K562 (cell line): ENCODE results near the gene AP1B1. TPM values are rescaled to one million over a fixed set of nuclear protein-coding genes. Genes with fewer than 3 reads are reported as not detected.
A peak's percentile ranks its signal among the peaks of the same experiment; 100 is the strongest.

ENCODE experiments used
- ARHGAP35 ChIP-seq: fragments of 450-650 bp; IDR thresholded peaks from 2 replicates; pipeline ENCODE4 v1.6.1; 2018; ENCODE audit not compliant: partially characterized antibody
- CBX3 ChIP-seq, 2 experiments: IDR thresholded peaks; 1 replicate in 1 of 2; 2 replicates in 1 of 2; pipeline ENCODE4 v1.6.1; 2012; ENCODE audit warnings: inconsistent platforms in 2 of 2, low read length in 2 of 2, borderline replicate concordance in 1 of 2, control low read depth in 1 of 2
- CREM ChIP-seq: IDR thresholded peaks from 2 replicates; pipeline ENCODE4 v1.6.1; 2014; ENCODE audit warnings: antibody characterized with exemption, low read depth
- HNRNPK ChIP-seq: fragments of 200-400 bp; formaldehyde crosslinking; IDR thresholded peaks from one replicate; pipeline ENCODE4 v1.6.1; 2018; ENCODE audit warnings: mild to moderate bottlenecking, low read depth, low read length; ENCODE audit not compliant: poor library complexity, severe bottlenecking
- KLF1 ChIP-seq: fragments of 450-650 bp; IDR thresholded peaks from 2 replicates; pipeline ENCODE4 v1.6.1; 2016; ENCODE audit warnings: missing genetic modification characterization, missing compliant biosample characterization
- MED1 ChIP-seq: sonication (generic); formaldehyde crosslinking; IDR thresholded peaks from 2 replicates; pipeline ENCODE4 v1.8.1; 2023; ENCODE audit warnings: missing genetic modification reagents, borderline replicate concordance
- NCOR1 ChIP-seq: fragments of 450-650 bp; IDR thresholded peaks from 2 replicates; pipeline ENCODE4 v1.6.1; 2016; ENCODE audit warnings: mild to moderate bottlenecking, moderate library complexity
- POLR2H ChIP-seq: IDR thresholded peaks from 2 replicates; pipeline ENCODE4 v1.6.1; 2016; ENCODE audit warnings: missing genetic modification characterization, low read depth, mild to moderate bottlenecking, control low read depth, missing compliant biosample characterization, moderate library complexity
- RNF2 ChIP-seq: sonication (generic); IDR thresholded peaks from 2 replicates; pipeline ENCODE4 v1.6.1; 2016
- SNRNP70 ChIP-seq: fragments of 200-400 bp; formaldehyde crosslinking; optimal IDR thresholded peaks from 2 replicates; pipeline ENCODE3; 2017; ENCODE audit warnings: low read depth, low read length
- TEAD1 ChIP-seq, 2 experiments: fragments of 450-650 bp in 1 of 2; sonication (generic) in 1 of 2; formaldehyde crosslinking; IDR thresholded peaks; 2 replicates each; pipeline versions ENCODE4 v1.4.0 to v1.8.0; 2020 to 2022; ENCODE audit warnings: mild to moderate bottlenecking in 2 of 2, missing genetic modification reagents in 1 of 2
- ZNF551 ChIP-seq: fragments of 250-450 bp; sonication (Bioruptor Pico); IDR thresholded peaks from 2 replicates; pipeline ENCODE4 v1.5.0; 2021; ENCODE audit warnings: mild to moderate bottlenecking, moderate library complexity
- ZNF766 ChIP-seq: fragments of 200-800 bp; sonication (Bioruptor generic); conservative IDR thresholded peaks from 2 replicates; pipeline ENCODE4 v1.6.1; 2016; ENCODE audit warnings: missing genetic modification characterization, missing compliant biosample characterization
- polyA plus RNA-seq, 8 experiments: library from polyadenylated mRNA; depleted of rRNA in 4 of 8; stranded (reverse) in 5 of 8; unstranded in 3 of 8; fragments of >200 nt; fragmentation: Nextera tagmentation in 2 of 8; fragmentation: Illumina TruSeq in 1 of 8; extraction: Ambion mirVana in 2 of 8; extraction: Trizol in 1 of 8; gene quantifications; 2 replicates each; pipeline versions ENCODE4 v1.2.1 to v1.2.3, GENCODE V29; 2011 to 2014; ENCODE audit warnings: inconsistent platforms in 1 of 8, missing spikeins in 1 of 8
- total RNA-seq, 7 experiments: library from RNA; depleted of rRNA in 6 of 7; stranded (reverse); fragments of >200 nt in 6 of 7; fragmentation: Illumina TruSeq in 2 of 7; extraction: Trizol in 2 of 7; gene quantifications; 2 replicates each; pipeline versions ENCODE4 v1.2.1 to v1.2.3, GENCODE V29; 2011 to 2021; ENCODE audit warnings: low replicate concordance in 1 of 7
- TF ChIP-seq, protein P1 (sequence below): fragments of 450-650 bp; conservative IDR thresholded peaks from 2 replicates; pipeline ENCODE4 v1.6.1; 2016; ENCODE audit warnings: missing genetic modification characterization, low read depth, mild to moderate bottlenecking, missing compliant biosample characterization, moderate library complexity
- TF ChIP-seq, protein P2 (sequence below): fragments of 450-650 bp; IDR thresholded peaks from 2 replicates; pipeline ENCODE4 v1.6.1; 2016; ENCODE audit warnings: antibody characterized with exemption
- TF ChIP-seq, protein P3 (sequence below): fragments of 450-650 bp; IDR thresholded peaks from 2 replicates; pipeline ENCODE4 v1.6.1; 2016; ENCODE audit warnings: low read depth

Gene AP1B1
- total and polyA plus RNA-seq, 9 of the 15 experiments (the other 6 are each of a cell fraction or from before 2014, with no cell fraction given): 1.2 to 60.9 (median 30.1) TPM

DNA sequence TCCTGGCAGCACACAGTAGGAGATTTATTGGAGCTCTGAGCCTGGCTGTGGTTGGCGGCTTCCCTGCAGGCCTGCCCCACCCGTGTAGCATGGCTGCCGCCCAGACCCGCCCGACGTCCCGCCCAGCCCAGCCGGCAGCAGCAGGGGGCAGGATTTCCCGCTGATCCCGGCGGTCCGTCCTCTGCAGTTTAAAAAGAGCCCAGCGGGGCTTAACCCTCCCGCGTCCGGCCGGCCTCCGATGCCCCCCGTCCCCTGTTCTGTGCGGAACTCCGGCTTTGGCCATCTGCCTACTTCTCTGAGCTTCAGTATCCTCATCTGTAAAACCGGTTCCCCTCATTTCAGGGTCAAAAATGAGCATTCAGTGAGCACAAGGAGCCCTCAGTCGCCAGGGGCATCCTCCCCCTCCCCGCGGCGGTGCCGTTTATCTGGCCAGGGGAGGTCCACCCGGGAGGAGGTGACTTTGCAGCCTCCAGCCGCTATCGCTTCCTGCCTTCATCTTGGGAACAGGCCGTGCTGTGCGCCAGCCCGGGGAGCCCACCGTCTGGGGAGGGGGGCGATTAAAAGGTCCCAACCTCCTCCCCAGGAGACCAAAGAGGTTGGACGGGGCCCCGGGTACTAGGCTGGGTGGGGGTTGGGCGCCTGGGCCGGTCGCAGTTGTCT, 82.1 kb downstream of the AP1B1 start, which contains the start of gene GAS2L1 (continued):
- TF ChIP-seq ZNF551 (CRISPR knock-in tag) (no peak), HNRNPK (no peak), CREM (peak; percentile 11; the same call in 1 of the 2 replicates), SNRNP70 (no peak), POLR2H (no peak), MED1 (no peak), ZNF766 (CRISPR knock-in tag) (peak; percentile 45; the same call in 1 of the 2 replicates), ARHGAP35 (no peak), KLF1 (tag) (no peak), CBX3 (IDR thresholded peaks at IDR 0.05; ENCODE audit: borderline replicate concordance in 1 of 2, low read length in 2 of 2) (no peak), NCOR1 (0 out of 2 replicates have a peak, but pooled peaks have one; percentile 25), TEAD1 (CRISPR knock-in tag; IDR thresholded peaks at IDR 0.05) (no peak), RNF2 (no peak; the same call in 1 of the 2 replicates)
- TF ChIP-seq, protein P1, sequence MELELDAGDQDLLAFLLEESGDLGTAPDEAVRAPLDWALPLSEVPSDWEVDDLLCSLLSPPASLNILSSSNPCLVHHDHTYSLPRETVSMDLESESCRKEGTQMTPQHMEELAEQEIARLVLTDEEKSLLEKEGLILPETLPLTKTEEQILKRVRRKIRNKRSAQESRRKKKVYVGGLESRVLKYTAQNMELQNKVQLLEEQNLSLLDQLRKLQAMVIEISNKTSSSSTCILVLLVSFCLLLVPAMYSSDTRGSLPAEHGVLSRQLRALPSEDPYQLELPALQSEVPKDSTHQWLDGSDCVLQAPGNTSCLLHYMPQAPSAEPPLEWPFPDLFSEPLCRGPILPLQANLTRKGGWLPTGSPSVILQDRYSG (tag): no peak
- TF ChIP-seq, protein P2, sequence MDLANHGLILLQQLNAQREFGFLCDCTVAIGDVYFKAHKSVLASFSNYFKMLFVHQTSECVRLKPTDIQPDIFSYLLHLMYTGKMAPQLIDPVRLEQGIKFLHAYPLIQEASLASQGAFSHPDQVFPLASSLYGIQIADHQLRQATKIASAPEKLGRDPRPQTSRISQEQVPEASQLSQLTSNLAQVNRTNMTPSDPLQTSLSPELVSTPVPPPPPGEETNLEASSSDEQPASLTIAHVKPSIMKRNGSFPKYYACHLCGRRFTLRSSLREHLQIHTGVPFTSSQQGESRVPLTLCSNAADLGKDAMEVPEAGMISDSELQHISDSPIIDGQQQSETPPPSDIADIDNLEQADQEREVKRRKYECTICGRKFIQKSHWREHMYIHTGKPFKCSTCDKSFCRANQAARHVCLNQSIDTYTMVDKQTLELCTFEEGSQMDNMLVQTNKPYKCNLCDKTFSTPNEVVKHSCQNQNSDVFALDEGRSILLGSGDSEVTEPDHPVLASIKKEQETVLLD: peak; percentile 49; the same call in 1 of the 2 replicates
- TF ChIP-seq, protein P3, sequence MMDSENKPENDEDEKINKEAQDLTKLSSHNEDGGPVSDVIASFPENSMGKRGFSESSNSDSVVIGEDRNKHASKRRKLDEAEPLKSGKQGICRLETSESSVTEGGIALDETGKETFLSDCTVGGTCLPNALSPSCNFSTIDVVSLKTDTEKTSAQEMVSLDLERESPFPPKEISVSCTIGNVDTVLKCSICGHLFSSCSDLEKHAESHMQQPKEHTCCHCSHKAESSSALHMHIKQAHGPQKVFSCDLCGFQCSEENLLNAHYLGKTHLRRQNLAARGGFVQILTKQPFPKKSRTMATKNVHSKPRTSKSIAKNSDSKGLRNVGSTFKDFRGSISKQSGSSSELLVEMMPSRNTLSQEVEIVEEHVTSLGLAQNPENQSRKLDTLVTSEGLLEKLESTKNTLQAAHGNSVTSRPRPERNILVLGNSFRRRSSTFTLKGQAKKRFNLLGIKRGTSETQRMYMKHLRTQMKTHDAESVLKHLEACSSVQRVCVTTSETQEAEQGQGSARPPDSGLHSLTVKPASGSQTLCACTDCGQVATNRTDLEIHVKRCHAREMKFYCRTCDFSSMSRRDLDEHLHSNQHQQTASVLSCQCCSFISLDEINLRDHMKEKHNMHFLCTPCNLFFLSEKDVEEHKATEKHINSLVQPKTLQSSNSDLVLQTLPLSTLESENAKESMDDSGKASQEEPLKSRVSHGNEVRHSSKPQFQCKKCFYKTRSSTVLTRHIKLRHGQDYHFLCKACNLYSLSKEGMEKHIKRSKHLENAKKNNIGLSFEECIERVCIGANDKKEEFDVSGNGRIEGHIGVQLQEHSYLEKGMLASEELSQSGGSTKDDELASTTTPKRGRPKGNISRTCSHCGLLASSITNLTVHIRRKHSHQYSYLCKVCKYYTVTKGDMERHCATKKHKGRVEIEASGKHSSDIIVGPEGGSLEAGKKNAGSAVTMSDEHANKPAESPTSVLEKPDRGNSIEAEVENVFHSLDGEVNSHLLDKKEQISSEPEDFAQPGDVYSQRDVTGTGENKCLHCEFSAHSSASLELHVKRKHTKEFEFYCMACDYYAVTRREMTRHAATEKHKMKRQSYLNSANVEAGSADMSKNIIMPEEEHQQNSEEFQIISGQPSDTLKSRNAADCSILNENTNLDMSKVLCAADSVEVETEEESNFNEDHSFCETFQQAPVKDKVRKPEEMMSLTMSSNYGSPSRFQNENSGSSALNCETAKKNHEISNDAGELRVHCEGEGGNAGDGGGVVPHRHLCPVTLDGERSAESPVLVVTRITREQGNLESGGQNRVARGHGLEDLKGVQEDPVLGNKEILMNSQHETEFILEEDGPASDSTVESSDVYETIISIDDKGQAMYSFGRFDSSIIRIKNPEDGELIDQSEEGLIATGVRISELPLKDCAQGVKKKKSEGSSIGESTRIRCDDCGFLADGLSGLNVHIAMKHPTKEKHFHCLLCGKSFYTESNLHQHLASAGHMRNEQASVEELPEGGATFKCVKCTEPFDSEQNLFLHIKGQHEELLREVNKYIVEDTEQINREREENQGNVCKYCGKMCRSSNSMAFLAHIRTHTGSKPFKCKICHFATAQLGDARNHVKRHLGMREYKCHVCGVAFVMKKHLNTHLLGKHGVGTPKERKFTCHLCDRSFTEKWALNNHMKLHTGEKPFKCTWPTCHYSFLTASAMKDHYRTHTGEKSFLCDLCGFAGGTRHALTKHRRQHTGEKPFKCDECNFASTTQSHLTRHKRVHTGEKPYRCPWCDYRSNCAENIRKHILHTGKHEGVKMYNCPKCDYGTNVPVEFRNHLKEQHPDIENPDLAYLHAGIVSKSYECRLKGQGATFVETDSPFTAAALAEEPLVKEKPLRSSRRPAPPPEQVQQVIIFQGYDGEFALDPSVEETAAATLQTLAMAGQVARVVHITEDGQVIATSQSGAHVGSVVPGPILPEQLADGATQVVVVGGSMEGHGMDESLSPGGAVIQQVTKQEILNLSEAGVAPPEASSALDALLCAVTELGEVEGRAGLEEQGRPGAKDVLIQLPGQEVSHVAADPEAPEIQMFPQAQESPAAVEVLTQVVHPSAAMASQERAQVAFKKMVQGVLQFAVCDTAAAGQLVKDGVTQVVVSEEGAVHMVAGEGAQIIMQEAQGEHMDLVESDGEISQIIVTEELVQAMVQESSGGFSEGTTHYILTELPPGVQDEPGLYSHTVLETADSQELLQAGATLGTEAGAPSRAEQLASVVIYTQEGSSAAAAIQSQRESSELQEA: no peak
